Activated CD4-positive, alpha-beta T cell treated with anti-CD3 and anti-CD28 coated beads, Interleukin-10, Interleukin-2, amounts not matched to agents 100 ng/mL and 50 ng/mL, durations not matched to agents 16 hours and 8 hours (primary cell): ENCODE data around the gene CMIP.

Experiments
- DNase-seq: peaks from one replicate; pipeline ENCODE4 v3.0.0-alpha.2; 2020

Gene CMIP

DNA sequence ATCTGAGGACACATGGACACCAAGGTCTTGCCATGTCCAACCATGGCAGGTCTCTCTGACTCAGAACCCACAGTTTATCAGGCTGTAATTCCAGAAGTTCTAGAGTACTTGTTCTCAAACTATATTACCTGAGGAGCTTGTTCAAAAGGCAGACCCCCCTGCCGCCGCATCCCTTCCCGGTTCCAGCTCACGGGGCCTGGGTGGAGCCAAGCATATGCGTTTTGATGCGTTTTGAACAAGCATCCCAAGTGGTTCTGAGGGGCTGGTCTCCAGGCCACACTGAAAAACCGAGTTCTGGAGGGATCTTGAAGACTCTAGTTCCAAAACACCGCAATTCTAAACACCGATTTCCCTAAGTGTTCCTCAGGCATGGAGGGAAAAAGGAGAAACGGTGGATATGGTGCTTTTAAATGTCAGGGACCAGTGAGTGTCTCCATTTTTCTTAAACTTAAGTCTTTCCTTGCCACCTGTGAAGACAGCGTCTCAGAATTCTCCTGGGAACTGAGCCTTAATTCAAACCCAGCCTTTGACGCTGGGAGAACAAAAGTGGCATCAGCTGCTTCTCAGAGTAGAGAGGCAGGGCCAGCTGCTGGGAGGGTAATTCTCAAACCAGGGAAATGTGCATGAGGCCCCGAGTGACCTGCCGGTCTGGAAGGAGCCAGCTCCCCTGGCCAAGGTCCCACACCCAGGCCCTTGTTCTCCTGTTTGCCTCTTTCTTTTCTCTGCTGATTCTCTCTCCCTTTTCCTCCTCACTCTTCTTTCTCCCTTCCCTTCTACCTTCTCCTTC is 250.1 kb downstream of the CMIP start:
- no peak for DNase-seq

DNA sequence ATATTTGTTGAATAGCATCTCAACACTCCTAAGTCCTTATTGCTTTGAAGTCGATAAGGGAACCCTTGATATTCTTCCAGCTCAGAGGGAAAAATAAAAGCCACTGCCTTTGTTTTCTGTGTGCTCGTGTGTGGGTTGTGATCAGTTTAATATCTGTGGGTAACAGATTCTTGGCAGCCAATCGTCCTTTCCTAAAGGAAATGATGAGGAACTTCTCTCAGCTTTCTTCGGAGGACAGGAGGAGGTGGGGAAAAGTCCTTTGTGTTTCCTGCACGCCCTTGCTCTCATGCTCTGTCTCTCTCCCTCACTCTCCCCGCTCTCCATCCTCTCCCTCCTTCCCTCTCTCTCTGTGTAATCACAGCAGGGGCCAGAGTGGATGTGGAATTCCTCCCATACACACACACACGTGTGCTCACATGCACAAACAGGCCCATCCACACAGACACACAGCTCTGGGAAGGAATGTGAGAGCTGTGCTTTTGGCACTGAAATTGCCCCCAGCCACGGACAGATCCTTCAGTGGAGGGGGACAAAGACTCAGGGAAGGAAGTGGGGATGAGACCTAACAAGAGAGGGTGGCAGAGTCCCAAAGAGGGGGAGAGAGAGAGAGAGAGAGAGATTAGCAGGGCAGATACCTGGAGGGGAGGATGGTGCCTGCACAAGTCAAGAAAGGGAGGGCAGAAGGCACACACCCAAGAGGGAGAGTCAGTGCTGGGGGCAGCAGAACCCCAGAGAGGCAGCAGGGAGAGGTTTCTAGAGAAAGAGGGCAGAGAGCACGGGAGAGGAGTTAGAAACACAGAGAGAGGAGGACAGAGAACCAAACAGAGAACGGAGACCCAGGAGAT is 250.9 kb downstream of the CMIP start:
- DNase-seq, result no peak

DNA sequence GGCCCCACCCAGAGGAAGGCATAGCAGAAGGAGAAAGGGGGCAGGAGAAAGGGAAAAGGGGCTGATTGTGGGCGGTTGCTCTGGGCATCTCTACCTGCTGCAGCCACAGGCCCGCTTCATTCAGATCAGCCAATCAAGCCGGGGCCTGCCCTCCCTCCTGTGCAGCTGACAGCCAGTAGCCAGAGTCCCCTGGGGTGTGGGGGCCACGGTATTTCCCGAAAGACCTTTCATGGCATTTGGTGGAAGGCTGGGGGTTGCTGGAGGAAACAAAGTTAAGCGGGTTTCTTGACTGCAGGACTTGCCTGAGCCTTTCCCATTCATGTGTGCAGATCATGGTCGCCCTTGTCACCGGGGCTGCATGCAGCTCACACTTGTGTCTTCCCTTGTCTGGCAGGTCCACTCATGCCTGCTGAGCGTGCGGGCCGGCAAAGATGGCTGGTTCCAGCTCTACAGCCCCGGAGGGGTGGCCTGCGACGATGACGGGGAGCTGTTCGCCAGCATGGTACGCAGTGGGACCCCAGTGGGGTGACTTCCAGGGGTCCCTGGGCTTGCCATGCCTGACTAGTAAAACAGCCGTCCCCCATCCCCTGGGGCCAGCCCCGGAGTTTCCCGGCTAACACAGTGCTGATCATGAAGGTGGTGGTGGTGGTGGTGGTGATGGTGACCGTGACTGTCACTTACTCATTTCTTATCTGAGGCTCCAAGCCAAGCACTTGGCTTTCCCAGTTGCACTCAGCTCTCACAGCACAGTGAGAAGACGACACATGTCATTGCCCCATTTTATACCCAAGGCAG is 251.8 kb downstream of the CMIP start:
- DNase-seq, result no peak

DNA sequence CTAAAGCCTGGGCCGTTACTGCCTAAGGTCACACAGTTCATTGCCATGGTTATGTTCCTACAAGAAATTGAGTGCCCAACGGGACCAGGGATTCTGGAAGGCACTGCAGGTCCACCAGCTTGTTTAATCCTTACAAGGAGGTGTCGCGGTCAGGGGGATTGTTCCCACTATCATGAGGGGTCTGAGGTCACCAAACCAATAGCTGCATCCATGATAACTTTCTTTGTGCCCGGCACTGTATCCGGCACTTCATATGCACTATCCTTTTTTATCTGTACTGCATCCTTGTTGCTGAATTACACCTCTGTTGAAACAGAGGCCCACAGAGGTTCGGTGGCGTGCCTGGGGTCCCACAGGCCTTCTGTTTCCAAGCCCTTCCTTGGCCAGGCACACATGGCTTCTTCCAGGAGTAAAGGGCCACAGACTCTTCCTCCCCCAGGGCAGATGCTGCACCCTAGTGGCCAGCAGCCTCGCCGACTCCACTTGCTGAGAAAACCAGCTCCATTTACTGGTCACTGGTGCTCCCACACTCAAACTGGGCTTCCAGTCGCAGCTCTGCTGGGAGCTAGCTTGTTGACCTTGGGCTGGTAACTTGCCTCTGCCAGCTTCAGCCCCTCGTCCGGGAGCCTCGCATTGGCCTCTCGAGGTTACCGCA is 252.5 kb downstream of the CMIP start:
- peak; percentile 66 for DNase-seq

- no peak for DNase-seq
These were observed 253.2 kb downstream of the CMIP start for GRCh38 chr16:81697616-81698309.

GRCh38 chr16:81698310-81698641 is 253.7 kb downstream of the CMIP start:
- DNase-seq, result no peak

DNA sequence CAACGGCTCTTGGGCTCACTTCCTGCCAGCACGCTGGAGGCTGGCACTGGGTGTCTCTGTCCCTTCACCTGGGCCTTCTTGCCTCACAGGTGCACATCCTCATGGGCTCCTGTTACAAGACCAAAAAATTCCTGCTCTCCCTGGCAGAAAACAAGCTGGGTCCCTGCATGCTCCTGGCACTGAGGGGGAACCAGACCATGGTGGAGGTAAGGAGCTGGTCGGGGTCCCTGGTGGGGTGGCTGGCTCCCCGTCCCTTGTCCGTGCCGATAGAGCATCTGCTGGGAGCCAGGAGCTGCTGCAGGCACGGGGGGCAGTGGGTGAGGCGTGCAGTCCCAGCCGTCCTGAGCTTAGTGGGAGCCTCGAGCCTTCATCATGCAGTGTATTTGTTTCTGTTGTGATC is 255.0 kb downstream of the CMIP start:
- no peak for DNase-seq

GRCh38 chr16:81700071-81700779 is 255.6 kb downstream of the CMIP start:
- DNase-seq, result no peak

GRCh38 chr16:81700780-81701165 is 256.2 kb downstream of the CMIP start:
- no peak for DNase-seq

- no peak for DNase-seq
These were observed 256.8 kb downstream of the CMIP start for GRCh38 chr16:81701296-81701970.

- no peak for DNase-seq
These were observed 257.9 kb downstream of the CMIP start for GRCh38 chr16:81702506-81702905.

DNA sequence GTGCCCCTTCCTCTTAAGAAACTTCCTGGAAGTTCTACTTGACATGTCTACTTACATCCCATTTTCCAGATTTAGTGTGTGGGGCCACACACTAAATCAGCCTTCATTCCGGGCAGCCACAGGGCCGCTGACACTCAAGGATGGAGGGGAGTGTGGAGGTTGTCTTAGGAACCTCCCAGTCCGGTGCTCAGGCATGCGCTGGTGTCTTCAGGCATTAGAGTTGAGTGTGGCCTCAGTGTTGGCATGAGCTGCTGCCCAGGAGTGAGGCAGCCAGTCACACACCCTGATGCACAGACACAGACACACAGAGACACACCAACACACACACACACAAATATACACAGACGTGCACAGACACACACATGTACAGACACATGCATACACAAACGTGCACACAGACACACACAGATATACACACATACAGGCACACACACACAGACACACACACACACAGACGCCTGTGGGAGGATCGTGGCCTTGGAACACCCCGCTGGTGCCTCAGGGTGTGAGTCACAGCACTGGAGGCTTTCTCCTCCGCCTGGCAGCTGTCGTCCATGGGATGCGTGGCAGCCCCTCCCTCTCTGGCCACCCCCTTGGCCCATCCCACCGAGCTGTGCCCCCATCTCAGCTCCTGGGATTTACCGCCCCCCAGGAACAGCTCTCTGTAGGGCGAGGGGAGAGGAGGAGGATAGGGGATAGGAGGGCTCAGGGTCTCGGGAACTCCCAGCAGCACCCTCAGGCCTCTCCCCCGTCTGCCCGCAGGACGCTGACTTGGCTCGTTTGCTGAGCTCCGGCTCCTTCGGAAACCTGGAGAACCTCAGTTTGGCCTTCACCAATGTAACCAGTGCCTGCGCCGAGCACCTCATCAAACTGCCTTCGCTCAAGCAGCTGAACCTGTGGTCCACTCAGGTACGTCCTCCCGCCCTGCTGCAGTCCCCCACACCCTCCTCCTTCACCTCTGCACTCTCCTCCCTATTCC is 258.9 kb downstream of the CMIP start:
- no peak for DNase-seq

DNA sequence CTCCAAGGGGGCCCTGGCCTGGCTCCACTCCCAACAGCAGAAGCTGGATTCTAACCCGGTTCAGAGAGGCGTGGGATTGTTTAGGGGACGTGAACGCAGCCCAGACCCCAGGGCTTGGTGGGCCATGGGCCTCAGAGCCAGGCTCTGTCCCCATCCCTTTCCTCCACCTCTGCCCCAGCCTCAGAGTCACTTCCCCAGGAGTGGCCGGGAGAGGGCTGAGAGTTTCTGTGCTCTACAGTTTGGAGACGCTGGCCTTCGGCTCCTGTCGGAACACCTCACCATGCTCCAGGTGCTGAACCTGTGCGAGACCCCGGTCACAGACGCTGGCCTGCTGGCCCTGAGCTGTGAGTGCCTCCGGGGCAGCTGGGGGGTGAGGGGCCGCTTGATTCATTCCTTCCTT is 260.7 kb downstream of the CMIP start:
- DNase-seq, result no peak

DNA sequence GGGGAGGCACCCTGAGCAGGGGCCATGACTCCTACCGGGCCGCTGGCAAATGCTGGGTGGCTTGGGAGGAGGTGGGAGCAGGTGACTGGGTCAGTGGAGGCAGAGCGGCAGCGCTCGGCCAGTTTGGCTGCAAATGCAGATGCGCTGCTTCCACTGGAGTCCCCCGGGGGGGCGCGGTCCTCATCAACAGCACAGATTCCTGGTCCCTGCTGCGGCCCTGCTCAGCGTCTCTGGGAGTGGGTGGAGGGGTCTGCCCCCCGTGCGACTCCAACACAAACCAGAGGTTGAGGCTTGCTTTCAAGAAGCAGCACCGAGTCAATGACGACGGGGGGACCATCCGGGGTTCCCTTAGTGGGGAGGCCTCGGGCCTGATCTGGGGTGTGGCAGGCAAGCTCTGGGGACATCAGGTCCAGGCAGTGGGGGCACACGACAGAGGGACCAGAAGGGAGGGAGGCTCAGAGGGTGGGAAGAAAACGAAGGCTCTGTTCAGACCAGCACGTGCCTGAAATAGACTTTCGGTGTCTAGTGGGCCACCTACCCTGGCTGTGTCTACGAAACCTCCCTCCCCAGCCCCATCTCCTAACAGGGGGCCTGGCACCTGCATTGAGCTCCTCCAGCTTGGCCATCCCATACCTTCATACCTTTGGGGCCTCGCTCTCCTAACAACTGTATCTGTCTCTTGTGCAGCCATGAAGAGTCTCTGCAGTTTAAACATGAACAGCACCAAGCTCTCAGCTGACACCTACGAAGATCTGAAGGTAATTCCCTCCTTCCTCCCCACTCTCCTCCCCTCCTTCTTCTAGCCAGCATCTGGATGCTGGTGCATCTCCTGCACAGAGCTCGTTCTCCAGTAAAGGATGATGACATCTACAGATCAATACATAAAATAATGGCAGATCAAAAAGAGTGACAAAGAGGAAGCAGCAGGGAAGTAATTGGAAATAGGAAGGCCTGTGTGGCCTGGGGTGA is 262.0 kb downstream of the CMIP start:
- no peak for DNase-seq

- no peak for DNase-seq
These were observed 263.0 kb downstream of the CMIP start for GRCh38 chr16:81707411-81708265.

- DNase-seq, result no peak
These were observed 263.8 kb downstream of the CMIP start for GRCh38 chr16:81708266-81709015.
